ENCODE results near the gene COPZ2.
"Not testable (repeated sequence)": the region's sequence is repeated elsewhere in the genome, so short reads cannot be mapped to it uniquely, and the experiment has no call there.

COPZ2 gene
- long read RNA-seq, donor 1, transcript COPZ2-210 (9 exons, 895 nt) = major isoform, 6 of 6 reads
- long read RNA-seq, donor 1, partial matches to known transcripts = 0 of 6 reads
- long read RNA-seq, donor 1, other reads (novel, unspliced or antisense) = 0 of 6 reads
- long read RNA-seq, donor 2, transcript COPZ2-210 (9 exons, 895 nt) = major isoform, 5 of 6 reads
- long read RNA-seq, donor 2, partial matches to known transcripts = 0 of 6 reads
- long read RNA-seq, donor 2, other reads (novel, unspliced or antisense) = 0 of 6 reads
- long read RNA-seq, donor 3, partial matches to known transcripts = 0 of 1 reads
- long read RNA-seq, donor 3, other reads (novel, unspliced or antisense) = 0 of 1 reads
- long read RNA-seq, donor 4, partial matches to known transcripts = 0 of 1 reads
- long read RNA-seq, donor 4, other reads (novel, unspliced or antisense) = 0 of 1 reads
- long read RNA-seq, donor 5 = 0 reads
- long read RNA-seq, donor 6, partial matches to known transcripts = 148 of 167 reads
- long read RNA-seq, donor 6, other reads (novel, unspliced or antisense) = 14 of 167 reads
- long read RNA-seq, donor 7 = 0 reads
- long read RNA-seq, donor 8, partial matches to known transcripts = 0 of 4 reads
- long read RNA-seq, donor 8, other reads (novel, unspliced or antisense) = 0 of 4 reads

GRCh38 chr17:48037036-48037837 lies at the start of gene COPZ2:
Gene COPZ2, minus strand, starts transcription at chr17:48037797. Its CDS starts 20 bp downstream, at chr17:48037777.
- peak; percentile 74 for DNase-seq

GRCh38 chr17:48084932-48085331 lies 47.3 kb upstream of the COPZ2 start:
- no peak for DNase-seq

DNA sequence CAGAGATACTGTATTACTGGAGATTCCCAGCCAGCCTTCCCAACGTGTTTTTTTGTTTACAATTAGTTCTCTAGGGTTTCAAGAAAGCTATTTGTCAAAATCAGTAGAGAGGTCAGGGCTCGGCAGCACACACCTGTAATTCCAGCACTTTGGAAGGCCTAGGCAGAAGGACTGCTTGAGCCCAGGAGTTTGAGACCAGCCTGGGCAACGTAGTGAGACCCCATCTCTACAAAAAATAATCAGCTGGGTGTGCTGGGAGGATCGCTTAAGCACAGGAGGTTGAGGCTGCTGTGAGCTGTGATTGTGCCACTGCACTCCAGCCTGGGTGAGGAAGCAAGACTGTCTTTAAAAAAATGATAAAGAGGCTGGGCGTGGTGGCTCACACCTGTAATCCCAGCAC lies 44.3 kb upstream of the COPZ2 start:
- DNase-seq = no peak

DNA sequence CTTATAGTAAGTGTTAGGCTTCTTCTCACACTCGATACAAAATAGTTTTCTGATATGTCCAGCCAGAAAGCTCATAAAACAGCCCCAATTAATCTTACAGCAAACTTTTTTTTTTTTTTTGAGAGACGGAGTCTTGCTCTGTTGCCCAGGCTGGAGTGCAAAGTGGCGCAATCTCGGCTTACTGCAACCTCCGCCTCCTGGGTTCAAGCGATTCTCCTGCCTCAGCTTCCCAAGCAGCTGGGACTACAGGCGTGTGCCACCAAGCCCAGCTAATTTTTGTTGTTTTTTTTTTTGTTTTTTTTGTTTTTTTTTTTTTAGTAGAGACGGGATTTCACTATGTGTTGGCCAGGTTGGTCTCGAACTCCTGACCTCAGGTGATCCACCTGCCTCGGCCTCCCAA lies 39.6 kb upstream of the COPZ2 start:
- not testable (repeated sequence) for DNase-seq

GRCh38 chr17:48074322-48075081 lies 36.9 kb upstream of the COPZ2 start:
- peak; percentile 56 for DNase-seq

DNA sequence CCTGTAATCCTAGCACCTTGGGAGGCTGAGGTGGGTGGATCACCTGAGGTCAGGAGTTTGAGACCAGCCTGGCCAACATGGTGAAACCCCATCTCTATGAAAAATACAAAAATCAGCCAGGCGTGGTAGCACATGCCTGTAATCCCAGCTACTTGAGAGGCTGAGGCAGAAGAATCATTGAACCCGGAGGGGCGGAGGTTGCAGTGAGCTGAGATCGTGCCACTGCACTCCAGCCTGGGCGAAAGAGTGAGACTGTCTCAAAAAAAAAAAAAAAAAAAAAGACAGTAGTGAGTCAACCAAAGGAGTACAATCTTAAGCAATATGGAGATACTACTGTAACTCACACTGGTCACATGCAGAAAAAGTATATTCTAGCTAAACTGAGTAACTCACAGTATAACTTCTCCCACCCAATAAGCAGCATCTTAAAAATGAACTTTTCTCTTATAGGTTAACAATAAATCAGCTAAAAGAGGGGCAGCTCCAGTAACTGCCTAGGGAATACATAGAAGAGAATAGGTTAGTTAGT lies 36.0 kb upstream of the COPZ2 start:
- not testable (repeated sequence) for DNase-seq

- not testable (repeated sequence) for DNase-seq
Observed at GRCh38 chr17:48072811-48073210, 35.2 kb upstream of the COPZ2 start.

DNA sequence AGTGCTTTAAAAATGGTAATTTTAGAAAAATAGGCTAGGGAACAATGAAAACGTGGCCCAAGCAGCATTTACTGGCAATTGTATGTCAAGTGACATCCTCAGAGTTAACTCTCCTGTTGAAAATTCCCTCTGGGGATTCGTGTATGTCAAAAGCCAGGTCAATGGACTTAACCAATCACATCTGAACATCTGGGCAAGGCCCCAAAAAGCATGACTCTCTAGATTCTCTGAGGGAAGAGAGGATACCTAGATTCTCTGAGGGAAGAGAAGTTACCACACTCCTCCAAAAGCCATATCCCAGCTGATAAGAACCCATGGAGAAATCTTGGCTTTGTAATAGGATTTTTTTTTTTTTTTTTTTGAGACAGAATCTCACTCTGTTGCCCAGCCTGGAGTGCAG lies 34.1 kb upstream of the COPZ2 start:
- no peak for DNase-seq

- DNase-seq = no peak
Observed at GRCh38 chr17:48070195-48070594, 32.6 kb upstream of the COPZ2 start.

GRCh38 chr17:48068491-48068961 lies 30.9 kb upstream of the COPZ2 start:
- DNase-seq = no peak

DNA sequence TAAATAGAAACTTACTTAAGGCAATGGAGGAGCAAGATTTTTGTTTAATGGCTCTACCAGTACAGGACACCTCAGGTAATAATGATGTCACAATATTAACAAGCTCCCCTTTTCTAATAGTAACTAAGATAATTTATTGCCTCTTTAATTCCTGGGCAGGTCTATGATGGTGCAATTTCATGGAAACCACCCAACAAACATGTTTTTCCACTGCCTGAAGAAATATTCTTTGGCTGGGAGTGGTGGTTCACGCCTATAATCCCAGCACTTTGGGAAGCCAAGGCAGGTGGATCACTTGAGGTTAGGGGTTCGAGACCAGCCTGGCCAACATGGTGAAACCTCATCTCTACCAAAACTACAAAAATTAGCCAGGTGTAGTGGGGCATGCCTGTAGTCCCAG lies 30.2 kb upstream of the COPZ2 start:
- not testable (repeated sequence) for DNase-seq

DNA sequence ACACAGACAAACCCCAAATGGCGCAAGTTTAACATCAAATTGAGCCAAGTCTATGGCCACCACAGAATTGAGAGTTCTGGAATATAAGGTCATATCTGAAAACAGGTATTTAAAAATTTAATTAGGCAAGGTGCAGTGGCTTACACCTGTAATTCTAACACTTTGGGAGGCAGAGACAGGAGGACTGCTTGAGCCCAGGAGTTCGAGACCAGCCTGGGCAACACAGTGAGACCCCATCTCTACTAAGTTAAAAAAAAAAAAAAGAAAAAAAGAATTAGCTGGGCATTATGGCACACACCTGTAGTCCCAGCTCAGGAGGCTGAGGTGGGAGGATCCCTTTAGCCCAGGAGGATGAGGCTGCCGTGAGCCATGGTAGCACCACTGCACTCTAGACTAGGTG lies 29.6 kb upstream of the COPZ2 start:
- DNase-seq = no peak

- DNase-seq = no peak
Observed at GRCh38 chr17:48066656-48067055, 29.1 kb upstream of the COPZ2 start.

GRCh38 chr17:48066192-48066591 lies 28.6 kb upstream of the COPZ2 start:
- DNase-seq = no peak

- DNase-seq = no peak
Observed at GRCh38 chr17:48064638-48065037, 27.0 kb upstream of the COPZ2 start.

DNA sequence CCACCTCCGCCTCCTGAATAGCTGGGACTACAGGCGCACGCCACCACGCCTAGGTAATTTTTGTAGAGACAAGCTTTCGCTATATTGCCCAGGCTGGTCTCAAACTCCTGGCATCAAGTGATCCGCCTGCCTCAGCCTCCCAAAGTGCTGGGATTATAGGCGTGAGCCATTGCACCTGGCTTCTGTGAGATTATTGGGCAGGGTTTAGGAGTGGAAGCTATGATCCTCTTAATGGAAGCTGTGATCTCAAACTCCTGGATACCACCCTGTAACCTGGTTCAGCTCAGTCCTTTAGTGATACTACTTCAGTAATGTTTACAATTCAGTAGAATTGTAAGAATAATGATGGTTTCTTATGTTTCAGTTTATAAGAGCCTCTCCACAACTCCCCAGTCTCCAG lies 24.7 kb upstream of the COPZ2 start:
- no peak for DNase-seq

DNA sequence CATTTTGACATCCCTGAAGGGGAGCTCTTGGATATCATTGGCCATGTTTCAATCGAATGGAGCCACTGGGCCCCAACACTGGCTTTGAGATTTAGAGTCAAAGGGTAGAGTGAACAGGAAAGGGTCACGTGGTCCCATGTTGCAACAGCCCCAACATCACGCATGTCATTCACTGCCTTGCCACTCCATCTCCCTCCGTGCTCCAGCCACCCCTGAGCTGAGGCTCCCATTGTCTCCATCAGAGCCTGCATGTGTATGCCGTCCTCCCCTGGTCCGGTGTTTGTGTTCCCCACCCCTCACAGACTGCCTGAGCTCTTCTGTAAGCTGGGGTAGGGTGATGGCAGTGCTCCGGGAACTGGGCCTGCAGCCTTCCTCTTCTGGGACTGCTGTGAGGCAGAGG lies 22.7 kb upstream of the COPZ2 start:
- DNase-seq = no peak

GRCh38 chr17:48059125-48059668 lies 21.6 kb upstream of the COPZ2 start:
- no peak for DNase-seq

DNA sequence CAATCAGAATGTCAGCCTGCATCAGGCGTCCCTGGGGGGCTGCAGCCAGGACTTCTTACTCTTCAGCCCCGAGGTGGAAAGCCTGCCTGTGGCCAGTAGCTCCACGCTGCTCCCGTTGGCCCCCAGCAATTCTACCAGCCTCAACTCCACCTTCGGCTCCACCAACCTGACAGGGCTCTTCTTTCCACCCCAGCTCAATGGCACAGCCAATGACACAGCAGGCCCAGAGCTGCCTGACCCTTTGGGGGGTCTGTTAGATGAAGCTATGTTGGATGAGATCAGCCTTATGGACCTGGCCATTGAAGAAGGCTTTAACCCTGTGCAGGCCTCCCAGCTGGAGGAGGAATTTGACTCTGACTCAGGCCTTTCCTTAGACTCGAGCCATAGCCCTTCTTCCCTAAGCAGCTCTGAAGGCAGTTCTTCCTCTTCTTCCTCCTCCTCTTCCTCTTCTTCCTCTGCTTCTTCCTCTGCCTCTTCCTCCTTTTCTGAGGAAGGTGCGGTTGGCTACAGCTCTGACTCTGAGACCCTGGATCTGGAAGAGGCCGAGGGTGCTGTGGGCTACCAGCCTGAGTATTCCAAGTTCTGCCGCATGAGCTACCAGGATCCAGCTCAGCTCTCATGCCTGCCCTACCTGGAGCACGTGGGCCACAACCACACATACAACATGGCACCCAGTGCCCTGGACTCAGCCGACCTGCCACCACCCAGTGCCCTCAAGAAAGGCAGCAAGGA lies 21.0 kb upstream of the COPZ2 start:
- no peak for DNase-seq

- no peak for DNase-seq
Observed at GRCh38 chr17:48057626-48058025, 20.0 kb upstream of the COPZ2 start.

DNA sequence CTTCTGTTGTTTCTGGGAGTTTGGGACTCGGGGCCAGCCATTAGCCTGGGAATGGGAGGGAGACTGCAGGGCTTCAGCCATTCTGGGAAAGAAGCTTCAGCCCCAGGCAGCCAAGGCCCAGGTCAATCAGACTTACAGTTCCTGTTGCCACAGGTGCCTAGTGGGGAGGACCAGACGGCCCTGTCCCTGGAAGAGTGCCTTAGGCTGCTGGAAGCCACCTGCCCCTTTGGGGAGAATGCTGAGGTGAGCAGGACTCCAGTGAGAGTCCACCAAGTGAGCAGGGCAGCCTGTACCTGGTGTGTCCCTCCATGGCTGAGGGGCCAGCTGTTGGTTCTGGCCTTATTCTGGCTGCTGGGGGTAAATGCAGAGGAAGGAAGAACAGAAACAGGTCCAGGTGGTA lies 19.3 kb upstream of the COPZ2 start:
- DNase-seq = no peak
